WTC11 (cell line): Measurements from ENCODE around the gene RHBDL2. TPM values are rescaled to one million over a fixed set of nuclear protein-coding genes. Genes with fewer than 3 reads are reported as not detected.
A peak's percentile ranks its signal among the peaks of the same experiment; 100 is the strongest.

Experiments used
- ARID4B ChIP-seq: sonication (generic); formaldehyde crosslinking; IDR thresholded peaks from 2 replicates; pipeline ENCODE4 v1.8.0; 2023; ENCODE audit warnings: missing genetic modification reagents, mild to moderate bottlenecking, borderline replicate concordance
- ATF3 ChIP-seq: sonication (generic); formaldehyde crosslinking; conservative IDR thresholded peaks from 2 replicates; pipeline ENCODE4 v1.8.1; 2022; ENCODE audit warnings: mild to moderate bottlenecking, missing genetic modification reagents
- E2F1 ChIP-seq: sonication (generic); formaldehyde crosslinking; IDR thresholded peaks from 2 replicates; pipeline ENCODE4 v1.8.0; 2022; ENCODE audit warnings: mild to moderate bottlenecking, missing genetic modification reagents
- ESRRA ChIP-seq: sonication (generic); formaldehyde crosslinking; IDR thresholded peaks from 2 replicates; pipeline ENCODE4 v1.8.1; 2022; ENCODE audit warnings: mild to moderate bottlenecking, missing genetic modification reagents, borderline replicate concordance
- FOXK1 ChIP-seq: sonication (generic); formaldehyde crosslinking; IDR thresholded peaks from 2 replicates; pipeline ENCODE4 v1.8.0; 2022; ENCODE audit warnings: mild to moderate bottlenecking, moderate library complexity, missing genetic modification reagents
- FOXP1 ChIP-seq: sonication (generic); formaldehyde crosslinking; IDR thresholded peaks from 2 replicates; pipeline ENCODE4 v1.8.0; 2022; ENCODE audit warnings: missing genetic modification reagents, mild to moderate bottlenecking, moderate library complexity, borderline replicate concordance
- FOXP4 ChIP-seq: sonication (generic); formaldehyde crosslinking; IDR thresholded peaks from 2 replicates; pipeline ENCODE4 v1.8.0; 2022; ENCODE audit warnings: mild to moderate bottlenecking, missing genetic modification reagents
- HMGXB4 ChIP-seq: sonication (generic); formaldehyde crosslinking; IDR thresholded peaks from 2 replicates; pipeline ENCODE4 v1.8.1; 2023; ENCODE audit warnings: mild to moderate bottlenecking, moderate library complexity, missing genetic modification reagents
- IRF2 ChIP-seq: sonication (generic); formaldehyde crosslinking; IDR thresholded peaks from 2 replicates; pipeline ENCODE4 v1.8.0; 2022; ENCODE audit warnings: low read depth, missing genetic modification reagents, borderline replicate concordance
- JUN ChIP-seq: sonication (generic); formaldehyde crosslinking; IDR thresholded peaks from 2 replicates; pipeline ENCODE4 v1.8.0; 2023; ENCODE audit warnings: mild to moderate bottlenecking, missing genetic modification reagents
- MYBL2 ChIP-seq: sonication (generic); formaldehyde crosslinking; IDR thresholded peaks from 2 replicates; pipeline ENCODE4 v1.8.1; 2023; ENCODE audit warnings: mild to moderate bottlenecking, moderate library complexity, missing genetic modification reagents
- PRDM15 ChIP-seq: sonication (generic); formaldehyde crosslinking; IDR thresholded peaks from 2 replicates; pipeline ENCODE4 v1.8.0; 2022; ENCODE audit warnings: missing genetic modification reagents
- SOX15 ChIP-seq: fragments of 250-450 bp; sonication (Bioruptor Pico); IDR thresholded peaks from 2 replicates; pipeline ENCODE4 v1.9.0; 2021; ENCODE audit warnings: mild to moderate bottlenecking
- SP1 ChIP-seq: sonication (generic); formaldehyde crosslinking; conservative IDR thresholded peaks from 2 replicates; pipeline ENCODE4 v1.8.1; 2022; ENCODE audit warnings: missing genetic modification reagents
- TEAD1 ChIP-seq: sonication (generic); formaldehyde crosslinking; IDR thresholded peaks from 2 replicates; pipeline ENCODE4 v1.8.0; 2022; ENCODE audit warnings: mild to moderate bottlenecking, missing genetic modification reagents
- TEAD4 ChIP-seq: sonication (generic); formaldehyde crosslinking; IDR thresholded peaks from 2 replicates; pipeline ENCODE4 v1.8.0; 2022; ENCODE audit warnings: mild to moderate bottlenecking, missing genetic modification reagents
- ZBTB43 ChIP-seq: sonication (generic); formaldehyde crosslinking; IDR thresholded peaks from 2 replicates; pipeline ENCODE4 v1.8.1; 2023; ENCODE audit warnings: mild to moderate bottlenecking, missing genetic modification reagents
- ZNF219 ChIP-seq: sonication (generic); formaldehyde crosslinking; IDR thresholded peaks from 2 replicates; pipeline ENCODE4 v1.8.0; 2023; ENCODE audit warnings: missing genetic modification reagents, mild to moderate bottlenecking, borderline replicate concordance
- ZNF416 ChIP-seq: fragments of 250-450 bp; sonication (Bioruptor Pico); IDR thresholded peaks from 2 replicates; pipeline ENCODE4 v1.9.0; 2021; ENCODE audit warnings: mild to moderate bottlenecking, inconsistent platforms
- ZNF512 ChIP-seq: sonication (generic); formaldehyde crosslinking; IDR thresholded peaks from 2 replicates; pipeline ENCODE4 v1.8.1; 2022; ENCODE audit warnings: missing genetic modification reagents, borderline replicate concordance
- total RNA-seq: library from RNA; stranded (reverse); gene quantifications from 3 replicates; pipeline ENCODE4 v1.2.3, GENCODE V29; 2021

The RHBDL2 gene
- total RNA-seq, 1 experiment from 2014 or later: 0.26 TPM

- TF ChIP-seq PRDM15 (CRISPR knock-in tag) (no peak), HMGXB4 (peak; percentile 89; the same call in 1 of the 2 replicates), JUN (CRISPR knock-in tag) (peak; percentile 75; the same call in 1 of the 2 replicates), SOX15 (CRISPR knock-in tag) (no peak), ZBTB43 (peak; percentile 71), ZNF416 (peak; percentile 80), SP1 (CRISPR knock-in tag) (peak; percentile 96), MYBL2 (CRISPR knock-in tag) (peak; percentile 77; the same call in 1 of the 2 replicates), ZNF512 (CRISPR knock-in tag) (no peak), FOXP1 (CRISPR knock-in tag) (peak; percentile 77; the same call in 1 of the 2 replicates), ZNF219 (0 out of 2 replicates have a peak, but pooled peaks have one; percentile 53), TEAD4 (peak; percentile 71; the same call in 1 of the 2 replicates), ATF3 (no peak), E2F1 (no peak), FOXP4 (CRISPR knock-in tag) (peak; percentile 21; the same call in 1 of the 2 replicates), ARID4B (CRISPR knock-in tag) (peak; percentile 83; the same call in 1 of the 2 replicates), ESRRA (CRISPR knock-in tag) (0 out of 2 replicates have a peak, but pooled peaks have one; percentile 51), FOXK1 (peak; percentile 27; the same call in 1 of the 2 replicates), IRF2 (no peak), TEAD1 (CRISPR knock-in tag) (peak; percentile 66)
Measured at GRCh38 chr1:38990738-38991637, 49.4 kb upstream of the RHBDL2 start, which contains the start of gene AKIRIN1 (continued).
